ENCODE data around the gene RRP1B.

RRP1B gene

GRCh38 chr21:43717166-43717853 lies 58.0 kb downstream of the RRP1B start:
- no peak overlapping the region for H3K4me3 ChIP-seq (replicated peaks; ENCODE audit: insufficient read depth, low read length)
- no peak for DNase-seq (ENCODE audit: low read depth in 1 of 2, low spot score in 1 of 2)
- no peak overlapping the region for H3K27ac ChIP-seq (replicated peaks)
- TF ChIP-seq SPI1 (IDR thresholded peaks at IDR 0.05; ENCODE audit: borderline replicate concordance, low read depth) (no peak), REST (IDR thresholded peaks at IDR 0.05; ENCODE audit: insufficient replicate concordance, low read depth) (no peak), POLR2AphosphoS5 (IDR thresholded peaks at IDR 0.05; ENCODE audit: low read depth) (no peak), GABPA (IDR thresholded peaks at IDR 0.05; ENCODE audit: low read depth) (no peak)
- TF ChIP-seq, protein P1, sequence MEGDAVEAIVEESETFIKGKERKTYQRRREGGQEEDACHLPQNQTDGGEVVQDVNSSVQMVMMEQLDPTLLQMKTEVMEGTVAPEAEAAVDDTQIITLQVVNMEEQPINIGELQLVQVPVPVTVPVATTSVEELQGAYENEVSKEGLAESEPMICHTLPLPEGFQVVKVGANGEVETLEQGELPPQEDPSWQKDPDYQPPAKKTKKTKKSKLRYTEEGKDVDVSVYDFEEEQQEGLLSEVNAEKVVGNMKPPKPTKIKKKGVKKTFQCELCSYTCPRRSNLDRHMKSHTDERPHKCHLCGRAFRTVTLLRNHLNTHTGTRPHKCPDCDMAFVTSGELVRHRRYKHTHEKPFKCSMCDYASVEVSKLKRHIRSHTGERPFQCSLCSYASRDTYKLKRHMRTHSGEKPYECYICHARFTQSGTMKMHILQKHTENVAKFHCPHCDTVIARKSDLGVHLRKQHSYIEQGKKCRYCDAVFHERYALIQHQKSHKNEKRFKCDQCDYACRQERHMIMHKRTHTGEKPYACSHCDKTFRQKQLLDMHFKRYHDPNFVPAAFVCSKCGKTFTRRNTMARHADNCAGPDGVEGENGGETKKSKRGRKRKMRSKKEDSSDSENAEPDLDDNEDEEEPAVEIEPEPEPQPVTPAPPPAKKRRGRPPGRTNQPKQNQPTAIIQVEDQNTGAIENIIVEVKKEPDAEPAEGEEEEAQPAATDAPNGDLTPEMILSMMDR (IDR thresholded peaks at IDR 0.05; ENCODE audit: insufficient read depth, low read length) = no peak
- no peaks in the 10 kb centered on the region for H3K27me3 ChIP-seq (ENCODE audit: insufficient read depth, poor library complexity, severe bottlenecking)

DNA sequence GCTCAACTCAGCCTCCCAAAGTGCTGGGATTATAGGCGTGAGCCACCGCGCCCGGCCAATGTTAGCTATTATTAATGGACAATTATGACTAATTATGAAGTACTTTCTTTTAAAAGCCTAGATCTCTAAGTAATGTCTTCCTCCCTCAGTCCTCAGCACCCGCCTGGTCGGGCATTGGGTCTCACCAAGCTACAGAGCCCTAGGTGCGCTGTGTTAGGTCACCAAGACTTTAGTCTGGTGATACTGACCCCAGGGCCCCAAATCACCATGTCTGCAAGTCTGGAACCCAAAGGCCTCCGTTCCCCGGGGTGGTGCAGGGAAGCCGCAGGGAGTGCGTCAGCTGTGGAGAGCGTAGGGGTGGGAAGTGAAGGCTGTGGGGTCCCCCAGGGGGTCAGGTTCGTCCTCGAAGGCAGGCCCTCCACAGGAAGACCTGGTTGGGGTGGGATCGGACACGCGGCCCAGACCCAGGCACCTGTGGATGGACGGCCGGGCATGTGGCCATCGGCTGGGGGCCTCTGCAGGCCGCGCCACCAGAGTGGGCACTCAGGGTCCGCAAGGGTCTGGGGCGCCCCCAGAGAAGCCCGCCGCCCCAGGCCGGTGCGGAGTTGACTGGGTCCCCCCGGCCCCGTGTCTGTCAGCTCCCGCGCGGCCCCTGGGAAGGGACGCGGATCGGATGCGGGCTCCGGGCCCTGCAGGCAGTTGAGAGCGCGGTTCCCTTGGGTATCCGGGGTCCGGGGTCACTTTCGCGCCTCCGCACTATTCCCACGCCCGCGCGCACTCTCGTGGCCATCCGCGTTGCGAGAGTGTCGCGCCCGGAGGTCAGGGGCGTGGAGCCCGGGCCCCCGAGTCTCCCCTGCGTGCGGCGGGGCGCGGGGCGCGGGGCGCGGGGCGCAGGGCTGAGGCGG lies 58.9 kb downstream of the RRP1B start:
- H3K4me3 ChIP-seq (replicated peaks; ENCODE audit: insufficient read depth, low read length) = peak overlapping the region; percentile 64
- DNase-seq (ENCODE audit: low read depth in 1 of 2, low spot score in 1 of 2) = no peak
- H3K27ac ChIP-seq (replicated peaks) = peak overlapping the region; percentile 51
- TF ChIP-seq SPI1 (IDR thresholded peaks at IDR 0.05; ENCODE audit: borderline replicate concordance, low read depth) (no peak), GABPA (IDR thresholded peaks at IDR 0.05; ENCODE audit: low read depth) (no peak), REST (IDR thresholded peaks at IDR 0.05; ENCODE audit: insufficient replicate concordance, low read depth) (no peak), POLR2AphosphoS5 (IDR thresholded peaks at IDR 0.05; ENCODE audit: low read depth) (no peak)
- TF ChIP-seq, protein P1 (IDR thresholded peaks at IDR 0.05; ENCODE audit: insufficient read depth, low read length) = no peak
- H3K27me3 ChIP-seq (ENCODE audit: insufficient read depth, poor library complexity, severe bottlenecking) = no peaks in the 10 kb centered on the region

DNA sequence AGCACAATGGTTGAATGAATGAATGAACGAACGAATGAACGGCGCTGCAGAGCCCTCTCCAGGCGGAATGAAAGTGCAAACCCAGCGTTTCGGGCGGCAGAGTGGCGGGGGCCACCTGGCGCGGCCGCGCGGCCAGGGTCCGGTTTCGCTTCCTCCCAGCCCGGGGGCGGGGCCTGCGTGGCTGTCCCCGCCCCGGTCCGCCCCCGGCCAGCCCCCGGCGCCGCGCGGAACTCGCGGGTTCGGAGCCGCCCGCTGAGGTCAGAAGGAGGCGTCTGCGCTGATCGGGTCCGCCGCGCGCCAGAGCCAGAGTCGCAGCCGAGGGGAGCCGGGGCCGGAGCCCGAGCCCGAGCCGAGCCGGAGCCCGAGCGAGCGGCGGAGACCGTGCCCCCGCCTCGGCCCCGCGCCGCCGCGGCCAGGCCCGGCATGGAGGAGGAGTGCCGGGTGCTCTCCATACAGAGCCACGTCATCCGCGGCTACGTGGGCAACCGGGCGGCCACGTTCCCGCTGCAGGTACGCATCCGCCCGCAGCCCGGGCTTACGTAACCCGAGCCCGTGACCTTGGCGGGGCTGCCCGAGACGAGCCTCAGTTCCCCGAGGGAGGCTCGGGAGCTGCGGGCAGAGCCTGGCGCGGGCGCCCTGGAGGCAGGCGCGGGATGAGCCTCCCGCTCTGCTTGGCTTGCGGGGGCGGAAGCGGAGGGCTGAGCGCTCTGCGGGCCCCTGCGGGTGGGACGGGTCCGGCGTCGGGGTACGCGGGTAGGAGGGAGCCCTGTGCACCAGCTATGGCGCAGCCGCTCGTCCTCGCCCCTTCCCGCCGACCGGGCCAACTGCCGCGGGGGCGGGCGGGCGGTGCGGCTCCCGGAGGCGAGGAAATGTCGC lies 59.8 kb downstream of the RRP1B start, which contains the start of gene PDXK:
TSS of gene PDXK (plus strand) at position 258 of the 876 bp plus-strand sequence. CDS start at position 424, 166 bp downstream.
- peak; percentile 83 to 85 for DNase-seq (ENCODE audit: low read depth in 1 of 2, low spot score in 1 of 2)

More for the DNA sequence above, 59.8 kb downstream of the RRP1B start, which contains the start of gene PDXK:
- Histone ChIP-seq H3K27me3 (ENCODE audit: insufficient read depth, poor library complexity, severe bottlenecking) (no peaks in the 10 kb centered on the region), H3K4me3 (replicated peaks; ENCODE audit: insufficient read depth, low read length) (peak within 1 kb of the TSS; percentile 64), H3K27ac (replicated peaks) (peak within 1 kb of the TSS; percentile 91)
- TF ChIP-seq SPI1 (IDR thresholded peaks at IDR 0.05; ENCODE audit: borderline replicate concordance, low read depth) (0 out of 2 replicates have a peak, but pooled peaks have one; percentile 17), REST (IDR thresholded peaks at IDR 0.05; ENCODE audit: insufficient replicate concordance, low read depth) (no peak), POLR2AphosphoS5 (IDR thresholded peaks at IDR 0.05; ENCODE audit: low read depth) (0 out of 2 replicates have a peak, but pooled peaks have one; percentile 18)
